Measurements from ENCODE around the gene RPS29.

- TF ChIP-seq SIN3B (IDR thresholded peaks at IDR 0.05; ENCODE audit: low read length) (no peak), CBX1 (IDR thresholded peaks at IDR 0.05; ENCODE audit: low read depth) (no peak), MLX (CRISPR knock-in tag; IDR thresholded peaks at IDR 0.05) (no peak), CTCF (CRISPR knock-in tag; IDR thresholded peaks at IDR 0.05) (no peak)
These were observed 36.7 kb downstream of the RPS29 start for GRCh38 chr14:49549446-49549845.
